Measurements from ENCODE around the gene PRDX1.
A peak's percentile ranks its signal among the peaks of the same experiment; 100 is the strongest.

PRDX1 gene

DNA sequence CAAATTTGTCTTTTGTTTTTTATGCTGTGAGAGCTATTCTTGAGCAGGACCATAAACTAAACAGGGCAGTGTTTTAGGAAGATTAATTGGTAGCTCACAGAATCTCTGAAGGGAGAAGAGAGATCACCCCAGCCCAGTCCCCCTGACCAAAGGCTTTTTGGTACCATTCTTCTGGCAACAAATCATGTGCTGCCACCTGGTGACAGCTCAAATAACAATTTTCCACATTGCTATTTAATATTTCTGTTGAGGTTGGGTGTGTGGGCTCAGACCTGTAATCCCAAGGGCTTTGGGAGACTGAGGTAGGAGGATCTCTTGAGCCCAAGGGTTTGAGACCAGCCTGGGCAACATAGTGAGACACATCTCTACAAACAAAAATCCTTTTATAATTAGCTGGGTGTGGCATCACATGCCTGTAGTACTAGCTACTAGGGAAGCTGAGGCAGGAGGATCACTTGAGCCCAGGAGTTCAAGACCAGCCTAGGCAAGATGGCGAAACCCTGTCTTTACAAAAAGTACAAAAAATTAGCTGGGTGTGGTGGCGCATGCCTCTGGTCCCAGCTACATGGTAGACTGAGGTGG lies 28.5 kb downstream of the PRDX1 start:
- Histone ChIP-seq H3K4me2 (ENCODE audit: low read length) (no peak overlapping the region), H3K9me3 (ENCODE audit: control insufficient read depth, low read length) (no peaks in the 10 kb centered on the region), H3K79me2 (no peaks in the 10 kb centered on the region), H3K9ac (no peak overlapping the region), H3K27ac (no peak overlapping the region), H3K27me3 (ENCODE audit: control insufficient read depth, insufficient read depth, low read length) (no peaks in the 10 kb centered on the region), H3K36me3 (ENCODE audit: control insufficient read depth, insufficient read depth, low read length) (no peaks in the 10 kb centered on the region), H2AFZ (no peak overlapping the region), H3K4me3 (ENCODE audit: low read depth, low read length) (no peak overlapping the region), H3K4me1 (no peaks in the 10 kb centered on the region)
- TF ChIP-seq, protein P1, sequence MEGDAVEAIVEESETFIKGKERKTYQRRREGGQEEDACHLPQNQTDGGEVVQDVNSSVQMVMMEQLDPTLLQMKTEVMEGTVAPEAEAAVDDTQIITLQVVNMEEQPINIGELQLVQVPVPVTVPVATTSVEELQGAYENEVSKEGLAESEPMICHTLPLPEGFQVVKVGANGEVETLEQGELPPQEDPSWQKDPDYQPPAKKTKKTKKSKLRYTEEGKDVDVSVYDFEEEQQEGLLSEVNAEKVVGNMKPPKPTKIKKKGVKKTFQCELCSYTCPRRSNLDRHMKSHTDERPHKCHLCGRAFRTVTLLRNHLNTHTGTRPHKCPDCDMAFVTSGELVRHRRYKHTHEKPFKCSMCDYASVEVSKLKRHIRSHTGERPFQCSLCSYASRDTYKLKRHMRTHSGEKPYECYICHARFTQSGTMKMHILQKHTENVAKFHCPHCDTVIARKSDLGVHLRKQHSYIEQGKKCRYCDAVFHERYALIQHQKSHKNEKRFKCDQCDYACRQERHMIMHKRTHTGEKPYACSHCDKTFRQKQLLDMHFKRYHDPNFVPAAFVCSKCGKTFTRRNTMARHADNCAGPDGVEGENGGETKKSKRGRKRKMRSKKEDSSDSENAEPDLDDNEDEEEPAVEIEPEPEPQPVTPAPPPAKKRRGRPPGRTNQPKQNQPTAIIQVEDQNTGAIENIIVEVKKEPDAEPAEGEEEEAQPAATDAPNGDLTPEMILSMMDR (IDR thresholded peaks at IDR 0.05), result peak; percentile 59

- H3K4me1 ChIP-seq, result no peaks in the 10 kb centered on the region
- no peaks in the 10 kb centered on the region for H3K36me3 ChIP-seq (ENCODE audit: control insufficient read depth, insufficient read depth, low read length)
- no peaks in the 10 kb centered on the region for H3K79me2 ChIP-seq
- H3K9me3 ChIP-seq (ENCODE audit: control insufficient read depth, low read length), result no peaks in the 10 kb centered on the region
- no peak overlapping the region for H2AFZ ChIP-seq
- H3K27me3 ChIP-seq (ENCODE audit: control insufficient read depth, insufficient read depth, low read length), result no peaks in the 10 kb centered on the region
- no peak overlapping the region for H3K4me2 ChIP-seq (ENCODE audit: low read length)
- no peak overlapping the region for H3K9ac ChIP-seq
- H3K4me3 ChIP-seq (ENCODE audit: low read depth, low read length), result no peak overlapping the region
- no peak overlapping the region for H3K27ac ChIP-seq
- TF ChIP-seq, protein P1 (IDR thresholded peaks at IDR 0.05), result no peak
Observed at GRCh38 chr1:45492691-45493090, 29.0 kb downstream of the PRDX1 start.

- peak overlapping the region; percentile 42 for H2AFZ ChIP-seq
- no peak overlapping the region for H3K9ac ChIP-seq
- H3K4me3 ChIP-seq (ENCODE audit: low read depth, low read length), result peak overlapping the region; percentile 65
- H3K4me2 ChIP-seq (ENCODE audit: low read length), result peak overlapping the region; percentile 80
- no peaks in the 10 kb centered on the region for H3K36me3 ChIP-seq (ENCODE audit: control insufficient read depth, insufficient read depth, low read length)
- H3K4me1 ChIP-seq, result no peaks in the 10 kb centered on the region
- H3K9me3 ChIP-seq (ENCODE audit: control insufficient read depth, low read length), result no peaks in the 10 kb centered on the region
- H3K27ac ChIP-seq, result peak overlapping the region; percentile 29
- no peaks in the 10 kb centered on the region for H3K27me3 ChIP-seq (ENCODE audit: control insufficient read depth, insufficient read depth, low read length)
- H3K79me2 ChIP-seq, result no peaks in the 10 kb centered on the region
- TF ChIP-seq, protein P1 (IDR thresholded peaks at IDR 0.05), result no peak
Observed at GRCh38 chr1:45491487-45492260, 30.0 kb downstream of the PRDX1 start.

- Histone ChIP-seq H3K79me2 (no peaks in the 10 kb centered on the region), H3K27me3 (ENCODE audit: control insufficient read depth, insufficient read depth, low read length) (no peaks in the 10 kb centered on the region), H3K36me3 (ENCODE audit: control insufficient read depth, insufficient read depth, low read length) (no peaks in the 10 kb centered on the region), H3K4me3 (ENCODE audit: low read depth, low read length) (peak within 1 kb of the TSS; percentile 65), H3K4me2 (ENCODE audit: low read length) (peak within 1 kb of the TSS; percentile 80), H3K4me1 (no peaks in the 10 kb centered on the region), H2AFZ (peak within 1 kb of the TSS; percentile 86), H3K9ac (peak within 1 kb of the TSS; percentile 46), H3K27ac (peak within 1 kb of the TSS; percentile 73), H3K9me3 (ENCODE audit: control insufficient read depth, low read length) (no peaks in the 10 kb centered on the region)
- TF ChIP-seq, protein P1 (IDR thresholded peaks at IDR 0.05), result no peak
Observed at GRCh38 chr1:45490626-45491486, 30.8 kb downstream of the PRDX1 start, which contains the start of gene TESK2. TESK2 (minus strand) TSS chr1:45491163; CDS start chr1:45457785, 33,378 bp downstream.

Data from parathyroid adenoma (tissue), 2 donors.